Measurements from ENCODE around the gene SLC6A9.

DNA sequence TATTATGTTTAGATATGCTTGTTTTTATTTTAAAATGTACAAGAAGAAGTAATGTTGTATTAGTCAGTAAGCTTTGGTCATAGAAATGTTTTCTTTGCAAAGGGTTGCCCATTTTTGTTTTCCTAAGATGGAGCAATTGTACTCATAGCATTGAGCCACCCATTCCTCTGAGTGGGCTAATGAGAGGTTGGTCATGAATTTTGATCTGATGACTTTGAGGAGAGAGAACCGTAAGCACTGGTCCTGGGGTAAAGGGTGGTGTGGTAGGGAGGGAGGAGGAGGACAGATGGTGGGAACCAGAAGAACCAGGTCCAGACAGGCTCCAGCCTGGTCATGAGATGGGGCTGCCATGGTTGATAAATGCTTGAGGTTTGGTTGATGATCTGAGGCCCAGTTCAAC is 15.9 kb upstream of the SLC6A9 start:
- TF ChIP-seq POLR2A (IDR thresholded peaks at IDR 0.05) = no peak
- TF ChIP-seq, protein P1, sequence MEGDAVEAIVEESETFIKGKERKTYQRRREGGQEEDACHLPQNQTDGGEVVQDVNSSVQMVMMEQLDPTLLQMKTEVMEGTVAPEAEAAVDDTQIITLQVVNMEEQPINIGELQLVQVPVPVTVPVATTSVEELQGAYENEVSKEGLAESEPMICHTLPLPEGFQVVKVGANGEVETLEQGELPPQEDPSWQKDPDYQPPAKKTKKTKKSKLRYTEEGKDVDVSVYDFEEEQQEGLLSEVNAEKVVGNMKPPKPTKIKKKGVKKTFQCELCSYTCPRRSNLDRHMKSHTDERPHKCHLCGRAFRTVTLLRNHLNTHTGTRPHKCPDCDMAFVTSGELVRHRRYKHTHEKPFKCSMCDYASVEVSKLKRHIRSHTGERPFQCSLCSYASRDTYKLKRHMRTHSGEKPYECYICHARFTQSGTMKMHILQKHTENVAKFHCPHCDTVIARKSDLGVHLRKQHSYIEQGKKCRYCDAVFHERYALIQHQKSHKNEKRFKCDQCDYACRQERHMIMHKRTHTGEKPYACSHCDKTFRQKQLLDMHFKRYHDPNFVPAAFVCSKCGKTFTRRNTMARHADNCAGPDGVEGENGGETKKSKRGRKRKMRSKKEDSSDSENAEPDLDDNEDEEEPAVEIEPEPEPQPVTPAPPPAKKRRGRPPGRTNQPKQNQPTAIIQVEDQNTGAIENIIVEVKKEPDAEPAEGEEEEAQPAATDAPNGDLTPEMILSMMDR (IDR thresholded peaks at IDR 0.05) = no peak
